ENCODE measurements around the gene DNAH8. TPM values are rescaled to one million over a fixed set of nuclear protein-coding genes. Genes with fewer than 3 reads are reported as not detected.

Gene DNAH8
- polyA plus RNA-seq, 1 donor = 2.1 TPM

DNA sequence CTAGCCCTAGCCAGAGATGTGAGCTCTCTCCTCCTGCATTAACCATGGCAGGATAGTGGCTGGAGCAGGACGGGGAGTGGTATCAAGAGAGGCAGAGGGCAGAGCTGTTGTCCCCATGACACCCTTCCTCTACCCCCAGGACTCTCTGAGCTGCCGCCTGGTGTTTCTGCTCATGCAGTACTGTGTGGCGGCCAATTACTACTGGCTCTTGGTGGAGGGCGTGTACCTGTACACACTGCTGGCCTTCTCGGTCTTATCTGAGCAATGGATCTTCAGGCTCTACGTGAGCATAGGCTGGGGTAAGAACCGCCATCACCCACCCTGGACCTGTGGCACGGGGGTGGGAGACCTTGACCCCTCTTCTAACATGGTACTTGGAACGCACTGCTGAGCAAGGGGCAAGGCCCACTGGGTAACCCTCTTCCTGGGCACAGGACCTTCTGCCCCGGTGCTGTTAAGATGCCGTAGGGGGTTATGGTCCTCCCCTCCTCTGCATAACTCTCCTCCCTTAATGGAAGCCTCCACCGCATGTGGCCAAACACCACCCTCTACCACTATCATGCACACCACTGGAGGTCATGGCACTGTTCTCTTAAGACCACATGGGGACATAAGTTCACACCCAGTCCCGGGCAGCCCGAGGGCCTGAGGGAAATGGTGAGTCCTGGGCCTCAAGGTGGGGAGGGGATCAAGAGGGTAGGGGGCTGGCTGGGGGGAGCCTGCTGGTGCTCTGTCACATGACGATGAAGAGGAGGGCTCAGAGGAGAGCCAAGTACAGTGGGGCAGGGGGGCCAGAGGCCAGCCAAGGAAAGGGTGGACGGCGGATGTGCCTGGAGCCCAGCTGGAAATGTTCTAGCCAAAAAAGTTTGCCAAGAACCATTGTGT is 358.6 kb downstream of the DNAH8 start:
- no peak for DNase-seq (ENCODE audit: low read depth)

DNA sequence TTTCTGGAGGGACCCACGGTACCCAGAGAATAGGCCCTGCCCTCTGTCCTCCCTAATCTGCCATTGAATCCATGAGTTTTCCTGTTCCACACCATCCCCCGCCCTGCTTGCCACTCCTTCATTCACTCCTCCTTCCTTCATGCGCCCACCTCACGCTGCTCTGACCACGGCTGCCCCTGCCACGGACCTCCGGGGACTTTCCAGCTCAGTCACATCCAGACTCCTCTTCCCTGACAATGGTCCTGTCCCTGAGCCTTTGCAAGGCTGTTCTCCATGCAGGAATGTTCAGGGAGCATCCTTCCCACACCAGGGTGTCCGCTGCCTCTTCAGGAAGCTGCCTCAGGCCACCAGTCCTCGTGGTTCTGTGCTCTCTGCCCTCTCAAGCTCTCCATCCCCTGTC is 359.4 kb downstream of the DNAH8 start:
- no peak for DNase-seq (ENCODE audit: low read depth)

GRCh38 chr6:39075010-39075686 is 360.0 kb downstream of the DNAH8 start:
- no peak for DNase-seq (ENCODE audit: low read depth)

DNA sequence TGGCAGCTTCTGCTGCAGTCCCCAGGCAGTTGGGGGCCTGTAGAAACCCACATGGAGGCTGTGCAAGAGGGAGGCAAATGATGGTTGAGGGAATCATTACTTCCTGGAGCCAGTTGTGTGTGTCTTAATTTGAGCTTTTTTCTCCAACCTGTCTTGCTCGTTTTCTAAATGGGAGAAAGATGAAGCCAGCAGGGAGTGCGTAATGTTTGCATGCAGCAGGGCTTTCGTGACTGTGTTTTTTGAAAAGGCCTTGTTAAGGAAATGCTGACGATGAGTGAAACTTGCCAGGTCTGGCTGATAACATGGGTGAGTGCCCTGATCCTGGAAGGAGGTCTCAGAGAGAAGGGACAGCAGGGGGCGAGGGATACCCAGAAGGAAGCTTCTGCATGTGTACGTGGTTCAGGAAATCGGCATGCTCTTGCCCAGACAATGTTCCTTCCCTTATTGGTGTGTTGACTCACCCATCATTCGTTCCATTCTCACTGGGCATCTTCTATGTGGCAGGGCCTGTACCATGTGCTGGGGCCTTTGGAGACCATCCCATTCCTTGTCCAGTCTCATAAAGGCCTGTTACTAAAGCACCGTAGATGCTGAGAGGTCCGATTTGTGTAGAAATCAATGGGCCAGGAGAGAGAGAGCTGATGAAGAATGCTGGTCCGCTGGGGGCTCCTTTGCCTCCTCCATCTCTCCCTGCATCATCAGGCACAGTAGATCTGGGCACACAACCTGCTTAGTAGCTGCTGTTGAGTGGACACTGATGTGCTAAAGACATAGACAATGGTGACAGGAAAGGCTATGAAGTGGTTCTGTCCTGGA is 360.9 kb downstream of the DNAH8 start:
- no peak for DNase-seq (ENCODE audit: low read depth)

DNA sequence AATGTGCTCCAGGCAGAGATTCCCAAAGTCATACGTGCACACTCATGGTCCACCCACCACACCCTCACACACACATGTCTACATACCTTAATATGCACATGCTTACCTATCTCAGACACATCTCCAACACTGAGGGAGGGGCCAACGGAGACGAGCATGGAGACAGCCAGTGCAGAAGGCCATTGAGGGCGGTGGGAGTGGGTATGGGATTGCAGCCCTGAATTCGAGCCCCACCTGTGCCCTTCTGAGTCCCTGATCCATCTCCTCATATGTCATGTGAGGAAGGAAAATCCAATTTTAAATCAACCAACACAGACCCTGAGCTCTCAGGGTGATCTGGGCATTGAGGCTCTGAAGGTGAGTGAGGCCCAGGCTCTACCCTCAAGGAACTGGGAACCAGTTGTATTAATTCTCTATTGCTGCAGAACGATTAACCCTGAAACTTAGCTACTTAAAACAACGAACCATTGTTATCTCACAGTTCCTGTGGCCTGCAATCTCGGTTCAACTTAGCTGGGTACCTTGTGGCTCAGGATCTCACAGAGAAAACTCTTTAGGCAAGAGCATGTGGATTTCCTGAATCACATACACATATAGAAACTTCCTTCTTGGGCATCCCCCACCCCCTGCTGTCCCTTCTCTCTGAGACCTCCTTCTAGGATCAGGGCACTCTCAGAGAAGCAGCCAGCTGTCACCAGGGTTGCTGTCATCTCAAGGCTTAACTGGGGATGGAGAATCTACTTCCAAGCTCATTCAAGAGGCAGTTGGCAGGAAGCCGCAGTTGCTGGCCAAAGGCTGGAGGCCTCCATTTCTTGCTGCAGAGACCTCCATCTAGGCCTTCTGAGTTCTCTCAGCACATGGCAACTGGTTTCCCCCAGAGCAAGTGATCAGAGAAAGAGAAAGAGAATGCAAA is 361.8 kb downstream of the DNAH8 start:
- DNase-seq (ENCODE audit: low read depth) = no peak

DNA sequence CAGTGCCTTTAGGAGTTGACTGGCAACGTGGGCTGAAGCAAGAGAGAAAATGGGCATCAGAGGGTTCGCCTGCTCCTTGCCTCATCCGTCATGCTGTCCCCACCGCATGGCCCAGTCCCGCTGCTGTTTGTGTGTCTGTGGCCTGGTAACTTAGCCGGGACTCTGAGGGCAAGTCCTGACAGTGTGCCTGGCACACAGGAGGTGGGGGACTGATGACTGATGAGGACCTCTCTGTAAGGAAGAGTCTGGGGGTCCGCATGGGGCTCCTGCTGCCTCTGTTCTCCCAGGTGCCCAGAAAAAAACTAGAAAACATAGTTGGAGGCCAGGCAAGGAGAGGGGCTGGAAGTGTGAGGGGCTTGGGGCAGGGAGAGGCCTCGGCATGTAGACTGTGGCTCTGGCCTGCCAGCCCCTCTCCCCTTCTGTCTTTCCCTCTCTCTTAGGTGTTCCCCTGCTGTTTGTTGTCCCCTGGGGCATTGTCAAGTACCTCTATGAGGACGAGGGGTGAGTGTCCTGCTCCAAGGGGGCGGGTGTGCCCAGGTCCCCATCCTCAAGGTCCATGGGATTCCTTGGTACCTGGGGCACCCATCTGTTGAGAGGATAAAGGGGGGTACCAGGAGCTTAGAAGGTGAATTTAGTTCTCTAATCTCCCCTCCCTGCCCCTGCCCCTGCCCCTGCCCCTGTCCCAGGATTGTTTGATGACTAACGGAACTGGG is 362.9 kb downstream of the DNAH8 start:
- no peak for DNase-seq (ENCODE audit: low read depth)

DNA sequence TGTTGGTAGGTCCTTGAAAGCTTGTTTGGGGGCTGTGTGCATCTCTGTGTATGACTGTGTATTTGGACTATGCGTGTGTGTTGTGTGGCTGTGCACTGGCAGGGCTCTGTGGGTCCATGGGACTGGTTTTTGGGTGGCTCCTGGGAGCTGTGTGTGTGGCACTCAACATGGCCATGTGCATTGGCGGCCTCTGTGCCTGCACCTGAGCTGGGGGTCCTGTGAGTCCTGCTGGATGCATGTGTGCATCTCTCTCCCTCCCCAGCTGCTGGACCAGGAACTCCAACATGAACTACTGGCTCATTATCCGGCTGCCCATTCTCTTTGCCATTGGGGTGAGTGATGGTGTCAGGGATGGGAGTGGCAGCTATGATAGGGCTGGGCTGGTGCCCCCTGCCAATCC is 363.6 kb downstream of the DNAH8 start:
- DNase-seq (ENCODE audit: low read depth) = no peak

GRCh38 chr6:39079197-39080125 is 364.4 kb downstream of the DNAH8 start:
- no peak for DNase-seq (ENCODE audit: low read depth)

Other genes with a start within 250 kb of the DNAH8 start
- 7.7 TPM for gene BTBD9, start 75.4 kb upstream of the DNAH8 start, polyA plus RNA-seq (ENCODE audit: insufficient read length)
- gene GLO1, start 12.2 kb upstream of the DNAH8 start, polyA plus RNA-seq (ENCODE audit: insufficient read length) = 111 TPM

Measured in forelimb muscle (tissue), 1 donor.